Bladder microvascular endothelial cell (primary cell): ENCODE results near the gene MFAP2. TPM values are rescaled to one million over a fixed set of nuclear protein-coding genes. Genes with fewer than 3 reads are reported as not detected.

Source experiments
- total RNA-seq: library from RNA; depleted of rRNA; stranded (reverse); fragments of >200 nt; gene quantifications from 2 replicates; pipeline ENCODE4 v1.2.3, GENCODE V29; 2014

The MFAP2 gene
- total RNA-seq: 4.5 and 40.3 TPM in 2 replicates

DNA sequence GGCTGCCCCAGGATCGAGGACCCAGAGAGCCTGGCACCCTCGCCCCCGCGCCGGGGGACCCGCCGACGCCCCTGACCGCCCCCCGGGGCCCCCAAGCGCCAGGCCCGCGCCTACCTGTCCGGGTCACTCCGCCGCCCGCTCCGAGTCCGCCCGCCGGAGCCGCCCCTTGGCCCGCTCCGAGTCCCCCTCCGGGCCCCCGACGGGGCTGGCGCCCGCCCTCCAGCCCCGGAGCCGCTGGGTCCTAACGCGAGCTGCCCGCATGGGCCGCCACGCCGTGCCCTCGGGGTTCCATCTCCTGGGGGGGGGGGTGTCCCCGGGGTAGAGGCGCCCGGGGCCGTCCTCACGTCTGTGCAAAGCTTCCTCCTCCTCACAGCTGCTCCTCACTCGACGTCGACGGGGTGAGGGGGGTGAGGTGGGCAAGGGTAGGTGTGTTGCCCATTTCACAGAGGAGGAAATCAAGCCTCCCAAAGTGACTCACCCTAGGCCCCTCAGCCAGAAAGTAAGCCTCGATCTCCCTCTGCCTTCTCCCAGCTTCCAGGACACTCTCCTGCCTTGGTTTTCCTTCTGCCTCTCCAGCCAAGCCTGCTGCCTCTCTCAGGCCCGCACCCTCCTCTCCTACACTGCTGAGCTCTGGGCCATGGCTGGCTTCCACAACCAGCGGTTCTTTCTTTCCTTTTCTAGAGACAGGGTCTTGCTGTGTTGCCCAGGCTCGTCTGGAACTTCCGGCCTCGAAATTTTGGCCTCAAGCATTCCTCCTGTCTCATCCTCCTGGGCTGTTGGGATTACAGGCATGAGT, at the start of gene MFAP2:
MFAP2 (minus strand) TSS at position 148 of the 796 bp plus-strand sequence. CDS start 2,347 bp downstream, outside the sequence.

GRCh38 chr1:17011439-17012307, 31.3 kb upstream of the MFAP2 start, which contains the start of gene ATP13A2:
Gene ATP13A2, minus strand, starts transcription at chr1:17011928. Its CDS starts 190 bp downstream, at chr1:17011738.

Other genes starting within 250 kb of the MFAP2 start
- gene RNU1-4, start 240.1 kb downstream of the MFAP2 start, total RNA-seq: 509 and 6,751 TPM in 2 replicates
- 509 and 6,751 TPM in 2 replicates for gene RNU1-2, start 84.6 kb downstream of the MFAP2 start, total RNA-seq
- 15.5 and 22.8 TPM in 2 replicates for gene CROCC, start 58.7 kb downstream of the MFAP2 start, total RNA-seq
- gene ATP13A2, start 31.3 kb upstream of the MFAP2 start, total RNA-seq: 51.5 and 152 TPM in 2 replicates
- 127 and 133 TPM in 2 replicates for gene SDHB, start 73.4 kb upstream of the MFAP2 start, total RNA-seq
- gene PADI2, start 138.8 kb upstream of the MFAP2 start, total RNA-seq: under 0.01 and 0.38 TPM in 2 replicates
- gene PADI1, start 224.5 kb upstream of the MFAP2 start, total RNA-seq: under 0.01 TPM in 2 replicates